ENCODE results near the gene NACC2.

DNA sequence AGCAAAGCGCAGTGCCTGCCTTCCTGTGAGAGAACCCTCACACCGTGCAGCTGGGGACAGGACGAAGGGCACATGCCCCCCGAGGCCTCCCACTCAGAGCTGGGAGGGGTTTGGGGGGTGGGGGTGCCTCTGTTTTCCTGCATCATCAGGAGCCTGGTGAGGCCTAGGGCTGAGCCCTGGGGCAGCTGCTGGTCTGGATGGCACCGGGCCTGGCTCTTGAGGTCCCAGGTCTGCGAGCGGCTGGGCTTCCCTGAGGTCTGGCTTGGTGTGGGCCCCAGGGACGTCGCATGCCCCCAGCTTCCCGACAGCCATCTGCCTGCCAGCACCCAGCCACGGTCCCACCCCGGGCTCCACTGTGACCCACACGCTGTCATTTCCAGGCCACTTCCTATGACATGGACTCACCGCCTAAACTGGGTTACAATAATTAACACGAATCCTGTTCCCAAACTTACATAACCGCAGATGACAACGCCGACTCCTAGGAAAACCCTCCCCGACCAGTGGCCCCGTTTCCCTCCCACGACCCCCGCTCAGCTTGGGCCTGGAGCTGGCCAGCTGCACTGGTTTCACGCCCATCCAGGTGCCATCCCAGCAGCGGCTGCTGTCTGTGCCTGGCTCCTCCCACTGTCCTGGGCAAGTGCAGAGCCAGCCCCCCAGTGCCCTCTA is 8.7 kb downstream of the NACC2 start:
- no peak for TF ChIP-seq POLR2A (IDR thresholded peaks at IDR 0.05)
- TF ChIP-seq, protein P1, sequence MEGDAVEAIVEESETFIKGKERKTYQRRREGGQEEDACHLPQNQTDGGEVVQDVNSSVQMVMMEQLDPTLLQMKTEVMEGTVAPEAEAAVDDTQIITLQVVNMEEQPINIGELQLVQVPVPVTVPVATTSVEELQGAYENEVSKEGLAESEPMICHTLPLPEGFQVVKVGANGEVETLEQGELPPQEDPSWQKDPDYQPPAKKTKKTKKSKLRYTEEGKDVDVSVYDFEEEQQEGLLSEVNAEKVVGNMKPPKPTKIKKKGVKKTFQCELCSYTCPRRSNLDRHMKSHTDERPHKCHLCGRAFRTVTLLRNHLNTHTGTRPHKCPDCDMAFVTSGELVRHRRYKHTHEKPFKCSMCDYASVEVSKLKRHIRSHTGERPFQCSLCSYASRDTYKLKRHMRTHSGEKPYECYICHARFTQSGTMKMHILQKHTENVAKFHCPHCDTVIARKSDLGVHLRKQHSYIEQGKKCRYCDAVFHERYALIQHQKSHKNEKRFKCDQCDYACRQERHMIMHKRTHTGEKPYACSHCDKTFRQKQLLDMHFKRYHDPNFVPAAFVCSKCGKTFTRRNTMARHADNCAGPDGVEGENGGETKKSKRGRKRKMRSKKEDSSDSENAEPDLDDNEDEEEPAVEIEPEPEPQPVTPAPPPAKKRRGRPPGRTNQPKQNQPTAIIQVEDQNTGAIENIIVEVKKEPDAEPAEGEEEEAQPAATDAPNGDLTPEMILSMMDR (IDR thresholded peaks at IDR 0.05): no peak
- TF ChIP-seq EP300 (IDR thresholded peaks at IDR 0.05; ENCODE audit: low read depth): no peak
- no peak for TF ChIP-seq POLR2AphosphoS5 (IDR thresholded peaks at IDR 0.05)
